Activated B cell treated with CpG ODN at 0.5 μM for 24 hours (primary cell): ENCODE measurements around the gene FARS2. TPM values are rescaled to one million over a fixed set of nuclear protein-coding genes. Genes with fewer than 3 reads are reported as not detected.

ENCODE experiments used
- ATAC-seq: fragments of 200-7000 bp; cut with Tn5 transposase; one replicate; pipeline ENCODE4 v1.10.0; 2021; ENCODE audit warnings: low read depth, mild to moderate bottlenecking, moderate library complexity
- CTCF ChIA-PET: fragments of 350-600 bp; sonication (Branson Sonifier 250); formaldehyde crosslinking; loops from one replicate; lab custom pipeline; 2021; ENCODE audit warnings: antibody characterized with exemption; lab: Charles Lee
- POLR2A ChIA-PET: fragments of 350-600 bp; sonication (Branson Sonifier 250); formaldehyde crosslinking; loops from one replicate; lab custom pipeline; 2021; ENCODE audit warnings: antibody characterized with exemption; lab: Charles Lee
- DNase-seq: peaks from one replicate; pipeline ENCODE4 v3.0.0; 2022
- H3K27ac Mint-ChIP-seq: one replicate; pipeline ENCODE4 v1.8.0; 2020; ENCODE audit warnings: mixed read lengths
- H3K27me3 Mint-ChIP-seq: one replicate; pipeline ENCODE4 v1.8.0; 2021; ENCODE audit warnings: mixed read lengths
- H3K36me3 Mint-ChIP-seq: one replicate; pipeline ENCODE4 v1.8.0; 2021; ENCODE audit warnings: low read depth, mixed read lengths
- H3K4me1 Mint-ChIP-seq: one replicate; pipeline ENCODE4 v1.8.0; 2021; ENCODE audit warnings: mixed read lengths
- H3K4me3 Mint-ChIP-seq: one replicate; pipeline ENCODE4 v1.8.0; 2020; ENCODE audit warnings: mild to moderate bottlenecking, mixed read lengths
- H3K9me3 Mint-ChIP-seq: one replicate; pipeline ENCODE4 v1.8.0; 2020; ENCODE audit warnings: mixed read lengths
- intact Hi-C: fragments of 100-400 bp; cut with micrococcal nuclease; formaldehyde crosslinking; loops from one replicate; pipeline ENCODE4 v1.15.1; 2024
- total RNA-seq: library from RNA; stranded (reverse); gene quantifications from 2 replicates; pipeline ENCODE4 v1.2.3, GENCODE V29; 2022
- TF ChIP-seq, protein P1 (sequence below): fragments of 200-600 bp; IDR thresholded peaks from one replicate; pipeline ENCODE4 v1.8.0; 2022; ENCODE audit warnings: antibody characterized with exemption, mild to moderate bottlenecking

The FARS2 gene
- total RNA-seq, 1 donor from 2014 or later = 32.7 TPM

GRCh38 chr6:5778906-5779305 lies 517.6 kb downstream of the FARS2 start:
- H3K27ac Mint-ChIP-seq = no peak overlapping the region
- ChIA-PET CTCF (no interaction called here), POLR2A (no interaction called here)

GRCh38 chr6:5781019-5781418 lies 519.7 kb downstream of the FARS2 start:
- intact Hi-C loops = no loop called here
- POLR2A ChIA-PET = no interaction called here
- Mint-ChIP-seq H3K27me3 (no peaks in the 10 kb centered on the region), H3K9me3 (no peaks in the 10 kb centered on the region), H3K4me1 (peaks cover 27% of the 10 kb centered on the region), H3K27ac (no peak overlapping the region), H3K36me3 (no peaks in the 10 kb centered on the region), H3K4me3 (no peak overlapping the region)
- DNase-seq (no peak), ATAC-seq (no peak)
- CTCF ChIA-PET = no interaction called here
- TF ChIP-seq, protein P1, sequence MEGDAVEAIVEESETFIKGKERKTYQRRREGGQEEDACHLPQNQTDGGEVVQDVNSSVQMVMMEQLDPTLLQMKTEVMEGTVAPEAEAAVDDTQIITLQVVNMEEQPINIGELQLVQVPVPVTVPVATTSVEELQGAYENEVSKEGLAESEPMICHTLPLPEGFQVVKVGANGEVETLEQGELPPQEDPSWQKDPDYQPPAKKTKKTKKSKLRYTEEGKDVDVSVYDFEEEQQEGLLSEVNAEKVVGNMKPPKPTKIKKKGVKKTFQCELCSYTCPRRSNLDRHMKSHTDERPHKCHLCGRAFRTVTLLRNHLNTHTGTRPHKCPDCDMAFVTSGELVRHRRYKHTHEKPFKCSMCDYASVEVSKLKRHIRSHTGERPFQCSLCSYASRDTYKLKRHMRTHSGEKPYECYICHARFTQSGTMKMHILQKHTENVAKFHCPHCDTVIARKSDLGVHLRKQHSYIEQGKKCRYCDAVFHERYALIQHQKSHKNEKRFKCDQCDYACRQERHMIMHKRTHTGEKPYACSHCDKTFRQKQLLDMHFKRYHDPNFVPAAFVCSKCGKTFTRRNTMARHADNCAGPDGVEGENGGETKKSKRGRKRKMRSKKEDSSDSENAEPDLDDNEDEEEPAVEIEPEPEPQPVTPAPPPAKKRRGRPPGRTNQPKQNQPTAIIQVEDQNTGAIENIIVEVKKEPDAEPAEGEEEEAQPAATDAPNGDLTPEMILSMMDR = no peak

More at GRCh38 chr6:5778906-5779305, 517.6 kb downstream of the FARS2 start:
- TF ChIP-seq, protein P1 = no peak
- DNase-seq (no peak), ATAC-seq (no peak)
- H3K9me3 Mint-ChIP-seq = no peaks in the 10 kb centered on the region
- intact Hi-C loops = no loop called here
- no peaks in the 10 kb centered on the region for H3K27me3 Mint-ChIP-seq
- H3K4me3 Mint-ChIP-seq = no peak overlapping the region
- H3K36me3 Mint-ChIP-seq = peaks cover 11% of the 10 kb centered on the region
- peaks cover 27% of the 10 kb centered on the region for H3K4me1 Mint-ChIP-seq

DNA sequence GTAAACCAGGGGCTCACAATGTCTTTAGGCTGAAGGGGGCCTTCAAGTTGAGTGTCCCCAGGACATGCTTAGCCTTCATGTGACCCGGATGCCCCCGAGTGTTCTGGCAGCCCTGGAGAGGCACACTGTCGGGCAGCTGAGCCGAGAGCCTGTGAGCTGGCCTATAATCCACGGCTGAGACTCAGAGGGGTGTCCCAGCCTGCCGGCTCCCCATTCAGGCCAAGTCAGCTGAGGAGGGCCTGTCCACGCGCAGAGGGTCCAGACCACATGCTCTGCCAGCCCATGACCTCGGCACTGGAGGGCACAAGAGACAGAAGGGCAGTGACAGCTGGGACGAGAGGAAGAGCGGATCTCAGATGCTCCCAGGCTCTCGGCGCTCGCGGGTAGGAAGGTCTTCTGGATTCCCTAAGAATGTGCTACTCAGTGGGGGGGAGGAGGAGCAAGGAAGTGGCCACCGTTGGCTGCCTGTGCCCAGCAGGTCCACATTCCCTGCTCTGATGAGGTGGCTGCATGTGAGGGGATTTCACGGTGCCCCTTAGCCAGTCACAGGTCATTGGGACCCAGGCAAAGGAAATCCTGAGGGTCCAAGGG lies 520.7 kb downstream of the FARS2 start:
- peaks cover 31% of the 10 kb centered on the region for H3K4me1 Mint-ChIP-seq
- H3K36me3 Mint-ChIP-seq = no peaks in the 10 kb centered on the region
- no peak for DNase-seq
- H3K9me3 Mint-ChIP-seq = no peaks in the 10 kb centered on the region
- ATAC-seq = no peak
- CTCF ChIA-PET = no interaction called here
- no peak overlapping the region for H3K4me3 Mint-ChIP-seq
- H3K27ac Mint-ChIP-seq = no peak overlapping the region
- intact Hi-C loops = no loop called here
- POLR2A ChIA-PET = no interaction called here
- H3K27me3 Mint-ChIP-seq = no peaks in the 10 kb centered on the region
- TF ChIP-seq, protein P1 = no peak

GRCh38 chr6:5782783-5783547 lies 521.7 kb downstream of the FARS2 start:
- no peaks in the 10 kb centered on the region for H3K27me3 Mint-ChIP-seq
- H3K4me3 Mint-ChIP-seq = no peak overlapping the region
- intact Hi-C loops = no loop called here
- H3K4me1 Mint-ChIP-seq = peaks cover 24% of the 10 kb centered on the region
- ATAC-seq (no peak), DNase-seq (no peak)
- ChIA-PET CTCF (no interaction called here), POLR2A (no interaction called here)
- no peaks in the 10 kb centered on the region for H3K9me3 Mint-ChIP-seq
- no peak overlapping the region for H3K27ac Mint-ChIP-seq
- H3K36me3 Mint-ChIP-seq = no peaks in the 10 kb centered on the region
- TF ChIP-seq, protein P1 = no peak

DNA sequence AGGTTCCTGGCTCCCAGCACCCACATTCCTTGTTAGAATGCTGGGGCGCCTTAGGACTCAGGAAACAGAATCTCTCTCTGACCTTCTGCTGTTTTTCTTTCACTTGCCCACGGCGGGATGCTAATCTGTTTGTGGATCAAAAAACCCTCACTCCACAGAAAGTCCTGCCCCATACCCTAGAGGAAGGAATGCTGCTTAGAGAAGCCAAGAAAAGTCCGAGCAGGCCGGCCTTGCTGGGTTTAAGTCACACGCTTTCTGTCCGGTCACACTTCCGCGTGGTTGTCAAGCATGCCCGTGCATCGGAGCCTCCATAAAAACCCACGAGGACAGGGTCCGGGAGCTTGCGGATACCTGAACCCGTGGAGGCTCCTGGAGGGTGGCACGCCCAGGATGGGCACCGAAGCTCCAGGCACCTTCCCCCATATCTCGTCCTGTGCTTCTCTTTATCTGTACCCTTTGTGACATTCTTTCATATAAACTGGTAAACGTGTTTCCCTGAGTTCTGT lies 522.3 kb downstream of the FARS2 start:
- Mint-ChIP-seq H3K27me3 (no peaks in the 10 kb centered on the region), H3K27ac (no peak overlapping the region), H3K4me3 (no peak overlapping the region), H3K36me3 (no peaks in the 10 kb centered on the region), H3K9me3 (no peaks in the 10 kb centered on the region), H3K4me1 (peaks cover 17% of the 10 kb centered on the region)
- ChIA-PET CTCF (no interaction called here), POLR2A (no interaction called here)
- TF ChIP-seq, protein P1 = no peak
- ATAC-seq (no peak), DNase-seq (no peak)
- intact Hi-C loops = no loop called here
